HCT116 (cell line): Measurements from ENCODE around the gene ACLY. TPM values are rescaled to one million over a fixed set of nuclear protein-coding genes. Genes with fewer than 3 reads are reported as not detected.
"Not testable (repeated sequence)": the region's sequence is repeated elsewhere in the genome, so short reads cannot be mapped to it uniquely, and the experiment has no call there.

ENCODE experiments used
- ATAC-seq: fragments of 200-7000 bp; cut with Tn5 transposase; 2 replicates; pipeline ENCODE4 v1.9.1; 2020; ENCODE audit warnings: mild to moderate bottlenecking, moderate library complexity
- BruUV-seq: library from RNA; stranded (reverse); fragments of 400-500 nt; replicated peaks from 2 replicates; lab custom pipeline; 2021; lab: Mats Ljungman, UMichigan
- CTCF ChIA-PET: fragments of 300-600 bp; sonication (Branson Sonifier 250); formaldehyde crosslinking; loops from one replicate; lab custom pipeline; 2021; ENCODE audit warnings: antibody characterized with exemption; lab: Charles Lee
- POLR2A ChIA-PET: fragments of 300-600, 350-600 bp; sonication (Branson Sonifier 250); formaldehyde crosslinking; loops from one replicate; lab custom pipeline; 2021; ENCODE audit warnings: antibody characterized with exemption; lab: Charles Lee
- RAD21 ChIA-PET, 2 experiments: fragments of 300-600 bp; sonication (Branson Sonifier 250); formaldehyde crosslinking; loops; one replicate each; lab custom pipeline; 2023; ENCODE audit warnings: low total read pairs in 2 of 2; ENCODE audit not compliant: uncharacterized antibody in 2 of 2, unreplicated experiment in 2 of 2, low non-redundant PET in 1 of 2; lab: Charles Lee
- DNase-seq: peaks from one replicate; pipeline ENCODE4 v3.0.0-alpha.2; 2010; ENCODE audit warnings: low read depth, low spot score
- H2AFZ ChIP-seq: fragments of 200-600 bp; shearing (Covaris generic), sonication (generic); 2 replicates; pipeline ENCODE4 v1.6.1; 2017; ENCODE audit warnings: low read depth, mixed run types, mixed read lengths, antibody characterized with exemption, low read length; ENCODE audit not compliant: poor library complexity, severe bottlenecking
- H3K27ac ChIP-seq: 2 replicates; pipeline ENCODE4 v1.5.1; 2012; ENCODE audit warnings: low read depth, low read length
- H3K27me3 ChIP-seq: fragments of 200-600 bp; sonication (generic); 2 replicates; pipeline ENCODE4 v1.6.1; 2016; ENCODE audit warnings: mixed run types, low read length, mixed read lengths; ENCODE audit not compliant: insufficient read depth
- H3K36me3 ChIP-seq, 2 experiments: fragments of 200-500 bp in 1 of 2; fragments of 200-600 bp in 1 of 2; sonication (Bioruptor generic) in 1 of 2; sonication (generic) in 1 of 2; 2 replicates each; pipeline versions ENCODE4 v1.5.1 to v1.6.1; 2014 to 2016; ENCODE audit warnings: low read length in 2 of 2, inconsistent platforms in 1 of 2, mixed read lengths in 1 of 2, mixed run types in 1 of 2; ENCODE audit not compliant: insufficient read depth in 2 of 2, control insufficient read depth in 1 of 2
- H3K4me1 ChIP-seq, 2 experiments: fragments of 200-600 bp in 1 of 2; sonication (generic) in 1 of 2; 2 replicates each; pipeline versions ENCODE4 v1.5.1 to v1.6.1; 2012 to 2017; ENCODE audit warnings: low read length in 2 of 2, inconsistent platforms in 1 of 2, mild to moderate bottlenecking in 1 of 2, mixed read lengths in 1 of 2, mixed run types in 1 of 2, moderate library complexity in 1 of 2; ENCODE audit not compliant: insufficient read depth in 2 of 2, control insufficient read depth in 1 of 2
- H3K4me2 ChIP-seq: fragments of 200-600 bp; sonication (generic); 2 replicates; pipeline ENCODE4 v1.6.1; 2017; ENCODE audit warnings: mixed run types, low read length, mixed read lengths
- H3K4me3 ChIP-seq, 2 experiments: fragments of 200-600 bp in 1 of 2; sonication (generic) in 1 of 2; replicated peaks in 1 of 2; 2 replicates each; pipeline ENCODE4 v1.5.1; 2011 to 2016; ENCODE audit warnings: low read length in 2 of 2, control low read depth in 1 of 2, low read depth in 1 of 2, mild to moderate bottlenecking in 1 of 2, mixed read lengths in 1 of 2, mixed run types in 1 of 2
- H3K79me2 ChIP-seq: fragments of 200-600 bp; sonication (generic); 2 replicates; pipeline ENCODE4 v1.6.1; 2017; ENCODE audit warnings: mild to moderate bottlenecking, mixed run types, low read length, moderate library complexity, mixed read lengths; ENCODE audit not compliant: insufficient read depth
- H3K9ac ChIP-seq: fragments of 200-600 bp; sonication (generic); 2 replicates; pipeline ENCODE4 v1.6.1; 2016; ENCODE audit warnings: low read length, mixed read lengths
- H3K9me2 ChIP-seq: fragments of 200-600 bp; sonication (generic), shearing (Covaris generic); 2 replicates; pipeline ENCODE4 v1.6.1; 2017; ENCODE audit warnings: mixed run types, mild to moderate bottlenecking, moderate library complexity; ENCODE audit not compliant: insufficient read depth
- H3K9me3 ChIP-seq, 2 experiments: fragments of 200-500 bp in 1 of 2; fragments of 200-600 bp in 1 of 2; sonication (Bioruptor generic) in 1 of 2; sonication (generic) in 1 of 2; 2 replicates each; pipeline ENCODE4 v1.6.1; 2014 to 2017; ENCODE audit warnings: low read length in 2 of 2, mixed read lengths in 2 of 2, inconsistent platforms in 1 of 2, low read depth in 1 of 2, mild to moderate bottlenecking in 1 of 2, mixed run types in 1 of 2, moderate library complexity in 1 of 2; ENCODE audit not compliant: control insufficient read depth in 1 of 2, insufficient read depth in 1 of 2
- H4K20me1 ChIP-seq: fragments of 200-600 bp; sonication (generic), shearing (Covaris generic); 2 replicates; pipeline ENCODE4 v1.6.1; 2017; ENCODE audit warnings: mixed run types, mild to moderate bottlenecking, moderate library complexity; ENCODE audit not compliant: insufficient read depth
- intact Hi-C: fragments of 100-400 bp; cut with micrococcal nuclease; formaldehyde crosslinking; loops from 2 replicates; pipeline ENCODE4 v1.10.0; 2022
- total RNA-seq: library from RNA; stranded (reverse); gene quantifications from one replicate; pipeline ENCODE4 v1.2.1, GENCODE V29; 2021; ENCODE audit not compliant: unreplicated experiment

ACLY gene
- total RNA-seq, 1 experiment from 2014 or later: 222 TPM

DNA sequence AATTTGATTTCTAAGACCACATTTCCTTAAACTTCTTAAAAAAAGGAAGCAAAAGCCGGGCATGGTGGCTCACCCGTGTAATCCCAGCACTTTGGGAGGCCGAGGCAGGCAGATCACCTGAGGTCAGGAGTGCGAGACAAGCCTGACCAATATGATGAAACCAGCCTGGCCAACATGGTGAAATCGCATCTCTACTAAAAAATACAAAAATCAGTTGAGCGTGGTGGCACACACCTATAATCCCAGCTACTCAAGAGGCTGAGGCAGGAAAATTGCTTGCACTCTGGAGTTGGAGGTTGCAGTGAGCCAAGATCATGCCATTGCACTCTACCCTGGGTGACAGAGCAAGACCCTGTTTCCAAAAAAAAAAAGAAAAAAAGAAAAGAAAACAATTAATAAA, 78.0 kb downstream of the ACLY start:
- CTCF ChIA-PET, H3K27ac ChIP-seq, DNase-seq, RAD21 ChIA-PET, H3K9ac ChIP-seq, H3K9me2 ChIP-seq, H3K79me2 ChIP-seq, BruUV-seq, H3K4me3 ChIP-seq, H3K9me3 ChIP-seq, H2AFZ ChIP-seq, H3K27me3 ChIP-seq, POLR2A ChIA-PET, intact Hi-C loops, H3K4me2 ChIP-seq, H4K20me1 ChIP-seq, ATAC-seq, H3K36me3 ChIP-seq: not testable (repeated sequence)
- peaks cover 7 to 12% of the 10 kb centered on the region in 2 experiments for H3K4me1 ChIP-seq

DNA sequence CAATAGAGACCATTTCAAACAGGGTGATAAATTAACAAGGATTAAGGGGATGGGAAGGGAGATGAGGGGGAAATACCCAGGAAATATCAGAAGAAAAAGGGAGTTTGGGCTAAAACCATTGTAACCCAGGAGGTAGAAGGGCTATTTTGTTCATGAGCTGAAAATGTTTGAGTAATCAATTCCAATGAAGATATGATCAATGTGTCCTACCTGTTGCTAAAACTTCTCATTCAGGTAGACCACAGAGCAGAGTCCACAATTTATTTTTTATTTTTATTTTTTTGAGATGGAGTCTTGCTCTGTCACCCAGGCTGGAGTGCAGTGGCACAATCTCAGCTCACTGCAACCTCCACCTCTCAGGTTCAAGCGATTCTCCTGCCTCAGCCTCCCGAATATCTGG, 79.3 kb downstream of the ACLY start:
- H3K9ac ChIP-seq, H2AFZ ChIP-seq, CTCF ChIA-PET, POLR2A ChIA-PET, H3K9me2 ChIP-seq, H4K20me1 ChIP-seq, BruUV-seq, RAD21 ChIA-PET, H3K27ac ChIP-seq, ATAC-seq, H3K4me2 ChIP-seq, DNase-seq, H3K9me3 ChIP-seq, H3K27me3 ChIP-seq, intact Hi-C loops, H3K4me3 ChIP-seq, H3K36me3 ChIP-seq: not testable (repeated sequence)
- H3K79me2 ChIP-seq: peaks cover 14% of the 10 kb centered on the region
- H3K4me1 ChIP-seq: peaks cover 4 to 15% of the 10 kb centered on the region in 2 experiments; a peak in 3 of 4 replicates
